Keratinocyte (primary cell): ENCODE data around the gene PEX11G.

Experiments used
- EZH2 ChIP-seq: IDR thresholded peaks from one replicate; pipeline ENCODE4 v1.6.1; 2012; ENCODE audit warnings: inconsistent platforms, mild to moderate bottlenecking, low read length, moderate library complexity
- TF ChIP-seq, protein P1 (sequence below), 3 experiments: IDR thresholded peaks in 1 of 3; conservative IDR thresholded peaks in 1 of 3; optimal IDR thresholded peaks in 1 of 3; 2 replicates in 2 of 3; 3 replicates in 1 of 3; pipeline versions ENCODE3 to v1.5.1; 2011; ENCODE audit warnings: low read length in 3 of 3, mild to moderate bottlenecking in 3 of 3, moderate library complexity in 2 of 3, control low read depth in 1 of 3, inconsistent platforms in 1 of 3; ENCODE audit not compliant: insufficient read depth in 2 of 3; ENCODE audit errors: extremely low read depth in 1 of 3

DNA sequence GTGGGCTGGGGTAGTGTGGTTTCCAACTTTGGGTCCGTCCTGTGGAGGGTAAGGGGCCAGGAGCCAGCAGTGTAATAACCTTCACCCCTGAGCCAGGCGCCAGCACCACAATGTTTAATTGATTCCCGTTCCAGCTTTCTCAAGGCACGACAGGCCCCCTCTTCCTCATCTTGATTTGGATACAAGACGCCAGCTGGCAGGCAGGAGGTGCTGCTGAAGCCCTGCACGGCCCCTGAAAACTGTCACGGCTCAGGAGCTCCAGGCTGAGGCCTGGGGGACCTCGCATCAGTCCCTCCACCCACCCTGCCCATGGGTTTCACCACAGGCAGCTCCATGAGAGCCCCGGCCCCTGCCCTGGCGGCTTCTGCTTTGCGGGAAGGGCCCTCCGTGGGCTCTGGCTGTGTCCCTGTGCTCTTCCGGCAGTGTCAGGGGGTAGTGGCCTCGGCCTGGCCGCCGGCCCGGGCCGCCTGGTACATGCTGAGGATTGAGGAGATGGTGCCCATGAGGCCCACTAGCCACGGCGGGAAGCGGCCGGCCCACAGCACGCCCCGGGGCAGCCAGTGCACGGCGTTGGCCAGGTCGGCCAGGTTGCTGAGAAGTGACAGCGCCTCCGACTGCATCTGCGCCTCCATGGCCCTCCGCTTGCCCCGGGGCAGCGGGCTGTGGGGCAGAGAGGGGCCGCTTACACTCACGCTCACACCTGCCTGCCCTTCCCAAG is 11.9 kb downstream of the PEX11G start:
- TF ChIP-seq, protein P1, sequence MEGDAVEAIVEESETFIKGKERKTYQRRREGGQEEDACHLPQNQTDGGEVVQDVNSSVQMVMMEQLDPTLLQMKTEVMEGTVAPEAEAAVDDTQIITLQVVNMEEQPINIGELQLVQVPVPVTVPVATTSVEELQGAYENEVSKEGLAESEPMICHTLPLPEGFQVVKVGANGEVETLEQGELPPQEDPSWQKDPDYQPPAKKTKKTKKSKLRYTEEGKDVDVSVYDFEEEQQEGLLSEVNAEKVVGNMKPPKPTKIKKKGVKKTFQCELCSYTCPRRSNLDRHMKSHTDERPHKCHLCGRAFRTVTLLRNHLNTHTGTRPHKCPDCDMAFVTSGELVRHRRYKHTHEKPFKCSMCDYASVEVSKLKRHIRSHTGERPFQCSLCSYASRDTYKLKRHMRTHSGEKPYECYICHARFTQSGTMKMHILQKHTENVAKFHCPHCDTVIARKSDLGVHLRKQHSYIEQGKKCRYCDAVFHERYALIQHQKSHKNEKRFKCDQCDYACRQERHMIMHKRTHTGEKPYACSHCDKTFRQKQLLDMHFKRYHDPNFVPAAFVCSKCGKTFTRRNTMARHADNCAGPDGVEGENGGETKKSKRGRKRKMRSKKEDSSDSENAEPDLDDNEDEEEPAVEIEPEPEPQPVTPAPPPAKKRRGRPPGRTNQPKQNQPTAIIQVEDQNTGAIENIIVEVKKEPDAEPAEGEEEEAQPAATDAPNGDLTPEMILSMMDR (optimal IDR thresholded peaks at IDR 0.05 in 1 of 3, IDR thresholded peaks at IDR 0.05 in 1 of 3, conservative IDR thresholded peaks at IDR 0.05 in 1 of 3; ENCODE audit: extremely low read depth in 1 of 3, insufficient read depth in 2 of 3, low read length in 3 of 3) = no peak
- no peak for TF ChIP-seq EZH2
